GM23338 (cell line): Measurements from ENCODE around the gene MMP24OS. TPM values are rescaled to one million over a fixed set of nuclear protein-coding genes. Genes with fewer than 3 reads are reported as not detected.

ENCODE experiments used
- ATAC-seq: fragments of 200-7000 bp; cut with Tn5 transposase; 3 replicates; pipeline ENCODE4 v1.9.1; 2020
- DNase-seq: peaks from one replicate; pipeline ENCODE4 v3.0.0-alpha.2; 2015; ENCODE audit warnings: low spot score
- H2AFZ ChIP-seq: fragments of 200-600 bp; sonication (generic); 2 replicates; pipeline ENCODE4 v1.8.0; 2016; ENCODE audit warnings: antibody characterized with exemption, mild to moderate bottlenecking, moderate library complexity
- H3F3A ChIP-seq: fragments of 200-600 bp; sonication (generic); replicated peaks from 2 replicates; pipeline ENCODE4 v1.8.0; 2017; ENCODE audit warnings: antibody characterized with exemption, mixed run types, low read depth
- H3K27ac ChIP-seq: fragments of 200-600 bp; sonication (generic); 2 replicates; pipeline ENCODE4 v1.6.1; 2016; ENCODE audit warnings: low read depth
- H3K27me3 ChIP-seq: fragments of 200-600 bp; sonication (generic); 2 replicates; pipeline ENCODE4 v1.8.0; 2016; ENCODE audit warnings: mild to moderate bottlenecking, mixed run types, moderate library complexity; ENCODE audit not compliant: insufficient read depth
- H3K36me3 ChIP-seq: fragments of 200-600 bp; sonication (generic); 2 replicates; pipeline ENCODE4 v1.8.0; 2016; ENCODE audit warnings: mild to moderate bottlenecking; ENCODE audit not compliant: insufficient read depth
- H3K4me1 ChIP-seq: fragments of 200-600 bp; sonication (generic); 2 replicates; pipeline ENCODE4 v1.8.0; 2016; ENCODE audit warnings: mild to moderate bottlenecking, moderate library complexity; ENCODE audit not compliant: insufficient read depth
- H3K4me2 ChIP-seq: fragments of 200-600 bp; sonication (generic); 2 replicates; pipeline ENCODE4 v1.7.1; 2017; ENCODE audit warnings: mixed run types
- H3K4me3 ChIP-seq: fragments of 200-600 bp; sonication (generic); 2 replicates; pipeline ENCODE4 v1.6.1; 2016; ENCODE audit warnings: mixed run types
- H3K79me2 ChIP-seq: fragments of 200-600 bp; sonication (generic); replicated peaks from 2 replicates; pipeline ENCODE4 v1.8.0; 2017; ENCODE audit warnings: mild to moderate bottlenecking; ENCODE audit not compliant: insufficient read depth
- H3K9me2 ChIP-seq: fragments of 200-600 bp; sonication (generic); 2 replicates; pipeline ENCODE4 v1.8.0; 2017; ENCODE audit not compliant: insufficient read depth
- H4K20me1 ChIP-seq: fragments of 200-600 bp; sonication (generic); replicated peaks from 2 replicates; pipeline ENCODE4 v1.8.0; 2017; ENCODE audit warnings: mild to moderate bottlenecking; ENCODE audit not compliant: insufficient read depth
- H3K27ac Mint-ChIP-seq: 2 replicates; pipeline ENCODE4 v1.8.0; 2020; ENCODE audit warnings: inconsistent platforms, mild to moderate bottlenecking, moderate library complexity, mixed read lengths
- H3K27me3 Mint-ChIP-seq: 3 replicates; pipeline ENCODE4 v1.8.0; 2022; ENCODE audit warnings: low read depth, mild to moderate bottlenecking, moderate library complexity, mixed read lengths, inconsistent platforms; ENCODE audit not compliant: insufficient read depth, poor library complexity
- H3K36me3 Mint-ChIP-seq: 3 replicates; pipeline ENCODE4 v1.8.0; 2021; ENCODE audit warnings: low read depth, mild to moderate bottlenecking, inconsistent platforms, moderate library complexity, mixed read lengths
- H3K4me1 Mint-ChIP-seq: 3 replicates; pipeline ENCODE4 v1.8.0; 2020; ENCODE audit warnings: mild to moderate bottlenecking, inconsistent platforms, mixed read lengths
- H3K4me3 Mint-ChIP-seq: 3 replicates; pipeline ENCODE4 v1.8.0; 2021; ENCODE audit warnings: moderate library complexity, mild to moderate bottlenecking, inconsistent platforms, mixed read lengths
- H3K9me3 Mint-ChIP-seq: 3 replicates; pipeline ENCODE4 v1.8.0; 2020; ENCODE audit warnings: moderate library complexity, mild to moderate bottlenecking, inconsistent platforms, mixed read lengths
- CREB1 ChIP-seq: fragments of 250-450 bp; sonication (Bioruptor Pico); IDR thresholded peaks from 2 replicates; pipeline ENCODE4 v1.5.0; 2020; ENCODE audit warnings: low read depth, mild to moderate bottlenecking, moderate library complexity
- CTCF ChIP-seq, 2 experiments: fragments of 200-600 bp in 1 of 2; sonication (generic) in 1 of 2; conservative IDR thresholded peaks; 2 replicates each; pipeline versions ENCODE4 v1.5.1 to v1.6.1; 2016 to 2017; ENCODE audit warnings: antibody characterized with exemption in 2 of 2, low read depth in 2 of 2, mild to moderate bottlenecking in 2 of 2, moderate library complexity in 1 of 2
- EZH2 ChIP-seq: fragments of 200-600 bp; sonication (generic); IDR thresholded peaks from one replicate; pipeline ENCODE4 v1.8.0; 2017; ENCODE audit warnings: antibody characterized with exemption, mild to moderate bottlenecking, low read depth; ENCODE audit not compliant: unreplicated experiment
- EZH2phosphoT487 ChIP-seq: fragments of 200-600 bp; sonication (generic); IDR thresholded peaks from one replicate; pipeline ENCODE4 v1.8.1; 2018; ENCODE audit warnings: antibody characterized with exemption; ENCODE audit not compliant: unreplicated experiment
- JUNB ChIP-seq: IDR thresholded peaks from one replicate; pipeline ENCODE4 v1.6.1; 2016; ENCODE audit warnings: antibody characterized with exemption; ENCODE audit not compliant: unreplicated experiment
- NANOG ChIP-seq: IDR thresholded peaks from 2 replicates; pipeline ENCODE4 v1.6.1; 2016; ENCODE audit warnings: antibody characterized with exemption, borderline replicate concordance
- REST ChIP-seq: IDR thresholded peaks from one replicate; pipeline ENCODE4 v1.6.1; 2018; ENCODE audit warnings: antibody characterized with exemption; ENCODE audit not compliant: unreplicated experiment
- STAT1 ChIP-seq: IDR thresholded peaks from one replicate; pipeline ENCODE4 v1.6.1; 2016; ENCODE audit warnings: antibody characterized with exemption; ENCODE audit not compliant: unreplicated experiment
- ZNF114 ChIP-seq: fragments of 250-450 bp; sonication (Bioruptor Pico); IDR thresholded peaks from 2 replicates; pipeline ENCODE4 v1.5.0; 2020; ENCODE audit warnings: mild to moderate bottlenecking, moderate library complexity
- ZNF331 ChIP-seq: fragments of 250-450 bp; sonication (Bioruptor Pico); IDR thresholded peaks from 2 replicates; pipeline ENCODE4 v1.5.0; 2020; ENCODE audit warnings: low read depth, mild to moderate bottlenecking, moderate library complexity
- long read RNA-seq: library from polyadenylated mRNA; unstranded; transcript quantifications from one replicate; pipeline ENCODE4 v2.0.0, GENCODE V29; 2020; ENCODE audit not compliant: unreplicated experiment
- polyA plus RNA-seq: library from polyadenylated mRNA; unstranded; fragments of >200 nt; fragmentation: Nextera tagmentation; extraction: Ambion mirVana; gene quantifications from 2 replicates; pipeline ENCODE4 v1.2.1, GENCODE V29; 2016
- total RNA-seq: library from RNA; depleted of rRNA; stranded (reverse); fragments of >200 nt; shearing (Covaris generic); gene quantifications from 2 replicates; pipeline ENCODE4 v1.2.3, GENCODE V29; 2014; rRNA removed
- TF ChIP-seq, protein P1 (sequence below): IDR thresholded peaks from 2 replicates; pipeline ENCODE4 v1.6.1; 2016; ENCODE audit warnings: antibody characterized with exemption
- TF ChIP-seq, protein P2 (sequence below): fragments of 250-450 bp; sonication (Bioruptor Pico); IDR thresholded peaks from 2 replicates; pipeline ENCODE4 v1.5.0; 2020; ENCODE audit warnings: mild to moderate bottlenecking, moderate library complexity

Gene MMP24OS
- total RNA-seq (10.5 and 14.6 TPM in 2 replicates), polyA plus RNA-seq (25.4 and 31.6 TPM in 2 replicates)
- long read RNA-seq, transcript MMP24OS-201 (2 exons, 867 nt): major isoform, 5 of 10 reads
- long read RNA-seq, partial matches to known transcripts: 0 of 10 reads
- long read RNA-seq, other reads (novel, unspliced or antisense): 0 of 10 reads

DNA sequence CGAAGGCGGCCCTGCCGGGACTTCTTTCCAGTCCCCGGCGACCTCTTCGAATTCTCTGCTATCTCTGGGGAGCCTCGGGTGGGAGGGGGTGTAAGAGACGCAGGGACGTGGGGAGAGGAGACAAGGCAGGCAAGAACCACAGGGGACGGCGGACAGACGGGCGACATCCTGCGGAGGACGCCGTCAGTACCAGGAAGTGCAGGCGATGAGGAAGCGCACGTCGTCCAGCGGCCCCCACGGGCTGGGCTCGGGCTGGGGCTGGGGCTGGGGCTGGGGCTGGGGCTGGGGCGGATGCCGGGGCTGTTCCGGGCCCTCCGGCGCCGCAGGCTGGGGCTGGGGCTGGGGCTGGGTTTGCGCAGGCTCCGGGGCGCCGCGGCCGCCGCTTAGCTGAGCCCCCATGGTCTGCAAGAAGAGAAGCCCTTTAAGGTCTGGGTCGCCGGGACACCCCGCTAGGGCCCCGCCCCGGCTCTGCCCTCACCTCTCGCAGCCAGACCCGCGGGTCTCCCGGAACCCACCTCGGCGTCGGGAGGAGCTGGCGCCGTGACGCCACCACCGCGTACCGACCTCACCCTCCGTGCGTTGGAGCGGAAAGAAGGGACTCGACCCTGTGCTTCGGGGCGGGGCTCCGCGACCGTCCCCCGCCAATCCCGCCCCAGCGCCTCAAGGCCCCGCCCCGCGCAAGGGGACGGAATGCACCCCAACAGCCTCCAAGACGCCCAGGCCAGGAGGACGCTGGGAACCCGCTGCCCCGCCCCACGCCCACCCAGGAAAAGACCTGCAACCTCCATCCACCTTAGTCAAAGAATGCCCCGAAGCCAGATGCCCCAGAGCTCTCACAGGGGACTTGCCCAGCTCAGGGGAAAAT lies at the start of gene MMP24OS:
MMP24OS (minus strand) TSS at position 592 of the 865 bp plus-strand sequence; CDS start at position 399, 193 bp downstream.
- H2AFZ ChIP-seq: no peak within 1 kb of the TSS
- no peak for TF ChIP-seq JUNB
- no peak for TF ChIP-seq EZH2
- no peak for TF ChIP-seq ZNF331 (CRISPR knock-in tag)
- no peak for TF ChIP-seq EZH2phosphoT487
- peak; percentile 83 for TF ChIP-seq CREB1 (CRISPR knock-in tag)
- TF ChIP-seq, protein P1, sequence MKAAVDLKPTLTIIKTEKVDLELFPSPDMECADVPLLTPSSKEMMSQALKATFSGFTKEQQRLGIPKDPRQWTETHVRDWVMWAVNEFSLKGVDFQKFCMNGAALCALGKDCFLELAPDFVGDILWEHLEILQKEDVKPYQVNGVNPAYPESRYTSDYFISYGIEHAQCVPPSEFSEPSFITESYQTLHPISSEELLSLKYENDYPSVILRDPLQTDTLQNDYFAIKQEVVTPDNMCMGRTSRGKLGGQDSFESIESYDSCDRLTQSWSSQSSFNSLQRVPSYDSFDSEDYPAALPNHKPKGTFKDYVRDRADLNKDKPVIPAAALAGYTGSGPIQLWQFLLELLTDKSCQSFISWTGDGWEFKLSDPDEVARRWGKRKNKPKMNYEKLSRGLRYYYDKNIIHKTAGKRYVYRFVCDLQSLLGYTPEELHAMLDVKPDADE: 0 out of 2 replicates have a peak, but pooled peaks have one; percentile 11
- TF ChIP-seq STAT1: no peak
- no peak for TF ChIP-seq ZNF114
- no peak for TF ChIP-seq NANOG
- TF ChIP-seq REST: no peak
- TF ChIP-seq CTCF (conservative IDR thresholded peaks at IDR 0.05; ENCODE audit: low read depth in 2 of 2): peak in 1 of 2 experiments; percentile 42; a peak in 2 of 4 replicates
- TF ChIP-seq, protein P2, sequence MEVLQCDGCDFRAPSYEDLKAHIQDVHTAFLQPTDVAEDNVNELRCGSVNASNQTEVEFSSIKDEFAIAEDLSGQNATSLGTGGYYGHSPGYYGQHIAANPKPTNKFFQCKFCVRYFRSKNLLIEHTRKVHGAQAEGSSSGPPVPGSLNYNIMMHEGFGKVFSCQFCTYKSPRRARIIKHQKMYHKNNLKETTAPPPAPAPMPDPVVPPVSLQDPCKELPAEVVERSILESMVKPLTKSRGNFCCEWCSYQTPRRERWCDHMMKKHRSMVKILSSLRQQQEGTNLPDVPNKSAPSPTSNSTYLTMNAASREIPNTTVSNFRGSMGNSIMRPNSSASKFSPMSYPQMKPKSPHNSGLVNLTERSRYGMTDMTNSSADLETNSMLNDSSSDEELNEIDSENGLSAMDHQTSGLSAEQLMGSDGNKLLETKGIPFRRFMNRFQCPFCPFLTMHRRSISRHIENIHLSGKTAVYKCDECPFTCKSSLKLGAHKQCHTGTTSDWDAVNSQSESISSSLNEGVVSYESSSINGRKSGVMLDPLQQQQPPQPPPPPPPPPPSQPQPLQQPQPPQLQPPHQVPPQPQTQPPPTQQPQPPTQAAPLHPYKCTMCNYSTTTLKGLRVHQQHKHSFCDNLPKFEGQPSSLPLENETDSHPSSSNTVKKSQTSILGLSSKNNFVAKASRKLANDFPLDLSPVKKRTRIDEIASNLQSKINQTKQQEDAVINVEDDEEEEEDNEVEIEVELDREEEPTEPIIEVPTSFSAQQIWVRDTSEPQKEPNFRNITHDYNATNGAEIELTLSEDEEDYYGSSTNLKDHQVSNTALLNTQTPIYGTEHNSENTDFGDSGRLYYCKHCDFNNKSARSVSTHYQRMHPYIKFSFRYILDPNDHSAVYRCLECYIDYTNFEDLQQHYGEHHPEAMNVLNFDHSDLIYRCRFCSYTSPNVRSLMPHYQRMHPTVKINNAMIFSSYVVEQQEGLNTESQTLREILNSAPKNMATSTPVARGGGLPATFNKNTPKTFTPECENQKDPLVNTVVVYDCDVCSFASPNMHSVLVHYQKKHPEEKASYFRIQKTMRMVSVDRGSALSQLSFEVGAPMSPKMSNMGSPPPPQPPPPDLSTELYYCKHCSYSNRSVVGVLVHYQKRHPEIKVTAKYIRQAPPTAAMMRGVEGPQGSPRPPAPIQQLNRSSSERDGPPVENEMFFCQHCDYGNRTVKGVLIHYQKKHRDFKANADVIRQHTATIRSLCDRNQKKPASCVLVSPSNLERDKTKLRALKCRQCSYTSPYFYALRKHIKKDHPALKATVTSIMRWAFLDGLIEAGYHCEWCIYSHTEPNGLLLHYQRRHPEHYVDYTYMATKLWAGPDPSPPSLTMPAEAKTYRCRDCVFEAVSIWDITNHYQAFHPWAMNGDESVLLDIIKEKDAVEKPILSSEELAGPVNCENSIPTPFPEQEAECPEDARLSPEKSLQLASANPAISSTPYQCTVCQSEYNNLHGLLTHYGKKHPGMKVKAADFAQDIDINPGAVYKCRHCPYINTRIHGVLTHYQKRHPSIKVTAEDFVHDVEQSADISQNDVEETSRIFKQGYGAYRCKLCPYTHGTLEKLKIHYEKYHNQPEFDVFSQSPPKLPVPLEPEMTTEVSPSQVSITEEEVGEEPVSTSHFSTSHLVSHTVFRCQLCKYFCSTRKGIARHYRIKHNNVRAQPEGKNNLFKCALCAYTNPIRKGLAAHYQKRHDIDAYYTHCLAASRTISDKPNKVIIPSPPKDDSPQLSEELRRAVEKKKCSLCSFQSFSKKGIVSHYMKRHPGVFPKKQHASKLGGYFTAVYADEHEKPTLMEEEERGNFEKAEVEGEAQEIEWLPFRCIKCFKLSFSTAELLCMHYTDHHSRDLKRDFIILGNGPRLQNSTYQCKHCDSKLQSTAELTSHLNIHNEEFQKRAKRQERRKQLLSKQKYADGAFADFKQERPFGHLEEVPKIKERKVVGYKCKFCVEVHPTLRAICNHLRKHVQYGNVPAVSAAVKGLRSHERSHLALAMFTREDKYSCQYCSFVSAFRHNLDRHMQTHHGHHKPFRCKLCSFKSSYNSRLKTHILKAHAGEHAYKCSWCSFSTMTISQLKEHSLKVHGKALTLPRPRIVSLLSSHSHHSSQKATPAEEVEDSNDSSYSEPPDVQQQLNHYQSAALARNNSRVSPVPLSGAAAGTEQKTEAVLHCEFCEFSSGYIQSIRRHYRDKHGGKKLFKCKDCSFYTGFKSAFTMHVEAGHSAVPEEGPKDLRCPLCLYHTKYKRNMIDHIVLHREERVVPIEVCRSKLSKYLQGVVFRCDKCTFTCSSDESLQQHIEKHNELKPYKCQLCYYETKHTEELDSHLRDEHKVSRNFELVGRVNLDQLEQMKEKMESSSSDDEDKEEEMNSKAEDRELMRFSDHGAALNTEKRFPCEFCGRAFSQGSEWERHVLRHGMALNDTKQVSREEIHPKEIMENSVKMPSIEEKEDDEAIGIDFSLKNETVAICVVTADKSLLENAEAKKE (CRISPR knock-in tag): no peak

More for the DNA sequence above, at the start of gene MMP24OS:
- Histone ChIP-seq H4K20me1 (0 out of 2 replicates have a peak, but pooled peaks cover 17% of the 10 kb centered on the region), H3K9me2 (no peaks in the 10 kb centered on the region), H3K4me1 (peaks cover 11% of the 10 kb centered on the region; the same call in 1 of the 2 replicates), H3K27ac (peak within 1 kb of the TSS; percentile 98), H3K36me3 (peaks cover 14% of the 10 kb centered on the region), H3K79me2 (peaks cover 26% of the 10 kb centered on the region), H3K4me2 (peak within 1 kb of the TSS; percentile 97), H3F3A (peaks cover 41% of the 10 kb centered on the region), H3K27me3 (no peaks in the 10 kb centered on the region), H3K4me3 (peak within 1 kb of the TSS; percentile 83)
- peak within 1 kb of the TSS; percentile 96 for H3K27ac Mint-ChIP-seq
- no peaks in the 10 kb centered on the region; the same call in 2 of the 3 replicates for H3K9me3 Mint-ChIP-seq
- peak within 1 kb of the TSS; percentile 86 for H3K4me3 Mint-ChIP-seq
- peaks cover 11% of the 10 kb centered on the region; the same call in 2 of the 3 replicates for H3K4me1 Mint-ChIP-seq
- ATAC-seq (peak; percentile 85), DNase-seq (peak; percentile 95)
- H3K27me3 Mint-ChIP-seq: peaks cover 37% of the 10 kb centered on the region
- peaks cover 46% of the 10 kb centered on the region for H3K36me3 Mint-ChIP-seq
